Caki2 (cell line): ENCODE measurements around the gene PFKFB4. TPM values are rescaled to one million over a fixed set of nuclear protein-coding genes. Genes with fewer than 3 reads are reported as not detected.
A peak's percentile ranks its signal among the peaks of the same experiment; 100 is the strongest.
"Not testable (repeated sequence)": the region's sequence is repeated elsewhere in the genome, so short reads cannot be mapped to it uniquely, and the experiment has no call there.

ENCODE experiments used
- DNase-seq: peaks from one replicate; pipeline ENCODE4 v3.0.0-alpha.2; 2015; ENCODE audit warnings: low read depth
- in situ Hi-C: cut with HindIII; loops from 2 replicates; pipeline ENCODE4 v1.10.0; 2016; ENCODE audit warnings: low sequenced_read_pairs, low pct_unique_long_range_greater_than_20kb, mixed read lengths
- total RNA-seq: library from RNA; depleted of rRNA; stranded (reverse); fragments of >200 nt; shearing (Covaris generic); gene quantifications from 2 replicates; pipeline ENCODE4 v1.2.3, GENCODE V29; 2014; ENCODE audit warnings: low replicate concordance

Gene PFKFB4
- total RNA-seq, 1 experiment from 2014 or later = 23.8 TPM

- in situ Hi-C loops = no loop called here
- no peak for DNase-seq
These were observed 8.1 kb upstream of the PFKFB4 start for GRCh38 chr3:48564667-48565066.

- in situ Hi-C loops = no loop called here
- peak; percentile 66 for DNase-seq
These were observed 7.4 kb upstream of the PFKFB4 start for GRCh38 chr3:48564022-48564421.

- in situ Hi-C loops = no loop called here
- no peak for DNase-seq
These were observed 6.8 kb upstream of the PFKFB4 start, which contains the start of gene UCN2 for GRCh38 chr3:48563382-48563918. UCN2 (minus strand) TSS chr3:48563781; CDS start chr3:48563124, 657 bp downstream.

- in situ Hi-C loops = no loop called here
- no peak for DNase-seq
These were observed 5.9 kb upstream of the PFKFB4 start for GRCh38 chr3:48562367-48563095.

- DNase-seq = peak; percentile 69
- in situ Hi-C loops = no loop called here
These were observed 4.6 kb upstream of the PFKFB4 start for GRCh38 chr3:48561045-48561736.

- in situ Hi-C loops = no loop called here
- no peak for DNase-seq
These were observed 4.0 kb upstream of the PFKFB4 start for GRCh38 chr3:48560648-48561018.

GRCh38 chr3:48558493-48559134 is 2.0 kb upstream of the PFKFB4 start:
- in situ Hi-C loops = no loop called here
- DNase-seq = no peak

- in situ Hi-C loops = no loop called here
- DNase-seq = no peak
These were observed 431 bp downstream of the PFKFB4 start for GRCh38 chr3:48555949-48556795.

- DNase-seq = no peak
- in situ Hi-C loops = no loop called here
These were observed 1.2 kb downstream of the PFKFB4 start for GRCh38 chr3:48555231-48555948.

GRCh38 chr3:48553886-48554845 is 2.4 kb downstream of the PFKFB4 start:
- in situ Hi-C loops = no loop called here
- DNase-seq = no peak

GRCh38 chr3:48553361-48553760 is 3.2 kb downstream of the PFKFB4 start:
- no peak for DNase-seq
- in situ Hi-C loops = no loop called here

- in situ Hi-C loops = no loop called here
- no peak for DNase-seq
These were observed 4.3 kb downstream of the PFKFB4 start for GRCh38 chr3:48552111-48552951.

- in situ Hi-C loops, DNase-seq: not testable (repeated sequence)
These were observed 5.0 kb downstream of the PFKFB4 start for GRCh38 chr3:48551651-48552050.

- peak; percentile 46 for DNase-seq
- in situ Hi-C loops = no loop called here
These were observed 7.6 kb downstream of the PFKFB4 start for GRCh38 chr3:48548729-48549705.

GRCh38 chr3:48548126-48548525 is 8.5 kb downstream of the PFKFB4 start:
- no peak for DNase-seq
- in situ Hi-C loops = no loop called here
